GM06990 (cell line): ENCODE results near the gene FBXO46.
A peak's percentile ranks its signal among the peaks of the same experiment; 100 is the strongest.

Experiments
- DNase-seq: peaks from one replicate; pipeline ENCODE4 v3.0.0-alpha.2; 2011; ENCODE audit not compliant: insufficient read length; ENCODE audit errors: extremely low read depth
- H3K27me3 ChIP-seq: replicated peaks from 2 replicates; pipeline ENCODE4 v1.6.0; 2011; ENCODE audit warnings: low read length; ENCODE audit not compliant: control insufficient read depth, insufficient read depth
- H3K36me3 ChIP-seq: 2 replicates; pipeline ENCODE4 v1.5.1; 2011; ENCODE audit warnings: low read length; ENCODE audit not compliant: control insufficient read depth, insufficient read depth
- H3K4me3 ChIP-seq: replicated peaks from 2 replicates; pipeline ENCODE4 v1.5.1; 2011; ENCODE audit warnings: low read depth, mild to moderate bottlenecking, control low read depth, low read length
- CTCF ChIP-seq: IDR thresholded peaks from 2 replicates; pipeline ENCODE4 v1.5.1; 2011; ENCODE audit warnings: low read length, control low read depth, mild to moderate bottlenecking, inconsistent platforms; ENCODE audit not compliant: insufficient read depth, poor library complexity, severe bottlenecking

FBXO46 gene

GRCh38 chr19:45681391-45682015 lies 49.2 kb downstream of the FBXO46 start:
- no peaks in the 10 kb centered on the region for H3K27me3 ChIP-seq
- H3K4me3 ChIP-seq = peak overlapping the region; percentile 41
- H3K36me3 ChIP-seq = peaks cover 17% of the 10 kb centered on the region
- peak; percentile 94 for DNase-seq
- peak; percentile 90 for TF ChIP-seq CTCF

- peaks cover 7% of the 10 kb centered on the region for H3K36me3 ChIP-seq
- DNase-seq = peak; percentile 88
- H3K27me3 ChIP-seq = no peaks in the 10 kb centered on the region
- peak; percentile 34 for TF ChIP-seq CTCF
- H3K4me3 ChIP-seq = peak overlapping the region; percentile 55
These were observed 53.1 kb downstream of the FBXO46 start for GRCh38 chr19:45677351-45678230.

DNA sequence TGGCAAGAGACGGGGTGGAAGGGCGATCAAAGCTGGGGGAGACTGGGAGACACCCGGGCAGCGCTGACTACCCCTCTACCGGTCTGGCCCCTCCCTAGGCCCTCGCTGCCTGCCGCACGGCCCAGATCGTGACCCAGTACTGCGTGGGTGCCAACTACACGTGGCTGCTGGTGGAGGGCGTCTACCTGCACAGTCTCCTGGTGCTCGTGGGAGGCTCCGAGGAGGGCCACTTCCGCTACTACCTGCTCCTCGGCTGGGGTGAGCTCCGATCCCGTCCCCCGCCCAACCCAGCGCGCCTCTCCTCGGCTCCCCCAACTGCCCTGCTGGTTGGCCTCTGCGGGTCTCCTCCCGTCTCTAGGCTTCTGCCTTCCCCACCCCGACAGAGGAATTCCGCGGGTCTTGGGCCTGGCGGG lies 53.8 kb downstream of the FBXO46 start:
- DNase-seq = no peak
- no peaks in the 10 kb centered on the region for H3K27me3 ChIP-seq
- peak overlapping the region; percentile 55 for H3K4me3 ChIP-seq
- H3K36me3 ChIP-seq = peaks cover 7% of the 10 kb centered on the region
- TF ChIP-seq CTCF = no peak

GRCh38 chr19:45674946-45675345 lies 55.8 kb downstream of the FBXO46 start:
- peaks cover 7% of the 10 kb centered on the region for H3K36me3 ChIP-seq
- DNase-seq = no peak
- no peak overlapping the region for H3K4me3 ChIP-seq
- TF ChIP-seq CTCF = no peak
- no peaks in the 10 kb centered on the region for H3K27me3 ChIP-seq

- peak overlapping the region; percentile 45 for H3K4me3 ChIP-seq
These were observed 59.8 kb downstream of the FBXO46 start for GRCh38 chr19:45670670-45671453.

More at GRCh38 chr19:45670670-45671453, 59.8 kb downstream of the FBXO46 start:
- TF ChIP-seq CTCF = no peak
- no peaks in the 10 kb centered on the region for H3K27me3 ChIP-seq
- peak; percentile 90 for DNase-seq
- H3K36me3 ChIP-seq = peaks cover 5% of the 10 kb centered on the region
